H1 (cell line): ENCODE data around the gene FLNA. TPM values are rescaled to one million over a fixed set of nuclear protein-coding genes. Genes with fewer than 3 reads are reported as not detected.

Experiments
- CTCF ChIA-PET: fragments of 300-600 bp; sonication (Branson Sonifier 250); formaldehyde crosslinking; loops from one replicate; lab custom pipeline; 2021; ENCODE audit not compliant: partially characterized antibody; lab: Charles Lee
- POLR2A ChIA-PET: fragments of 300-600 bp; sonication (Branson Sonifier 250); formaldehyde crosslinking; loops from one replicate; lab custom pipeline; 2021; ENCODE audit warnings: inconsistent platforms; ENCODE audit not compliant: partially characterized antibody; lab: Charles Lee
- DNase-seq, 2 experiments: peaks; one replicate each; pipeline versions ENCODE4 v3.0.0 to v3.0.0-alpha.2; 2010 to 2022; ENCODE audit warnings: low spot score in 2 of 2, low read depth in 1 of 2, mixed read lengths in 1 of 2
- FAIRE-seq: peaks from 2 replicates; lab custom pipeline; 2011; peaks lifted over from hg19 to GRCh38; lab: Jason Lieb, UNC
- H2AFZ ChIP-seq: 2 replicates; pipeline ENCODE4 v1.8.1; 2012; ENCODE audit warnings: low read length, inconsistent platforms
- H2AK5ac ChIP-seq: 2 replicates; pipeline ENCODE4 v1.6.1; 2013; ENCODE audit warnings: low read depth, low read length
- H2BK120ac ChIP-seq: replicated peaks from 2 replicates; pipeline ENCODE3; 2013; ENCODE audit warnings: low read depth, low read length, inconsistent platforms
- H2BK12ac ChIP-seq: 2 replicates; pipeline ENCODE4 v1.6.1; 2013; ENCODE audit warnings: low read depth, low read length
- H2BK15ac ChIP-seq: 2 replicates; pipeline ENCODE4 v1.6.1; 2013; ENCODE audit warnings: low read length
- H2BK20ac ChIP-seq: 2 replicates; pipeline ENCODE4 v1.6.1; 2013; ENCODE audit warnings: low read length
- H2BK5ac ChIP-seq: 2 replicates; pipeline ENCODE4 v1.6.1; 2013; ENCODE audit warnings: low read depth, low read length
- H3K14ac ChIP-seq: 2 replicates; pipeline ENCODE4 v1.6.1; 2013; ENCODE audit warnings: inconsistent platforms; ENCODE audit not compliant: insufficient read length
- H3K18ac ChIP-seq: 2 replicates; pipeline ENCODE4 v1.6.1; 2013; ENCODE audit warnings: low read length; ENCODE audit errors: extremely low read depth
- H3K23ac ChIP-seq: 2 replicates; pipeline ENCODE4 v1.6.1; 2013; ENCODE audit warnings: inconsistent platforms; ENCODE audit not compliant: insufficient read length
- H3K23me2 ChIP-seq: 2 replicates; pipeline ENCODE4 v1.6.1; 2013; ENCODE audit warnings: low read depth, low read length
- H3K27ac ChIP-seq: 2 replicates; pipeline ENCODE4 v1.6.1; 2011; ENCODE audit warnings: low read depth, low read length, inconsistent platforms
- H3K27me3 ChIP-seq, 4 experiments: replicated peaks in 1 of 4; 1 replicate in 1 of 4; 2 replicates in 3 of 4; pipeline versions ENCODE4 v1.6.1 to v1.8.1; 2011 to 2013; ENCODE audit warnings: low read length in 3 of 4, mild to moderate bottlenecking in 3 of 4, inconsistent platforms in 2 of 4, mixed read lengths in 2 of 4, moderate library complexity in 1 of 4; ENCODE audit not compliant: control insufficient read depth in 3 of 4, insufficient read depth in 3 of 4; ENCODE audit errors: extremely low read depth in 1 of 4
- H3K36me3 ChIP-seq, 4 experiments: 2 replicates each; pipeline versions ENCODE4 v1.6.1 to v1.8.1; 2011 to 2013; ENCODE audit warnings: mild to moderate bottlenecking in 4 of 4, low read length in 3 of 4, moderate library complexity in 2 of 4, control low read depth in 1 of 4, inconsistent platforms in 1 of 4; ENCODE audit not compliant: insufficient read depth in 4 of 4, control insufficient read depth in 2 of 4
- H3K4ac ChIP-seq: replicated peaks from 2 replicates; pipeline ENCODE3; 2013; ENCODE audit warnings: low read length, low read depth, mixed read lengths, inconsistent platforms; ENCODE audit not compliant: insufficient read length
- H3K4me1 ChIP-seq, 4 experiments: replicated peaks in 1 of 4; 1 replicate in 1 of 4; 2 replicates in 3 of 4; pipeline versions ENCODE4 v1.6.1 to v1.8.1; 2011 to 2013; ENCODE audit warnings: low read length in 3 of 4, inconsistent platforms in 2 of 4, mixed read lengths in 1 of 4; ENCODE audit not compliant: insufficient read depth in 4 of 4, control insufficient read depth in 3 of 4
- H3K4me2 ChIP-seq, 2 experiments: 2 replicates each; pipeline versions ENCODE4 v1.6.1 to v1.8.1; 2011 to 2013; ENCODE audit warnings: low read depth in 2 of 2, low read length in 2 of 2, control low read depth in 1 of 2, inconsistent platforms in 1 of 2, mild to moderate bottlenecking in 1 of 2; ENCODE audit not compliant: insufficient read depth in 1 of 2
- H3K4me3 ChIP-seq, 4 experiments: fragments of 200-600, 300-600 bp in 1 of 4; sonication (generic), shearing (Covaris generic), sonication (Bioruptor Twin) in 1 of 4; 2 replicates each; pipeline versions ENCODE4 v1.5.1 to v1.8.1; 2011 to 2016; ENCODE audit warnings: low read length in 4 of 4, low read depth in 3 of 4, control low read depth in 2 of 4, inconsistent platforms in 2 of 4, mild to moderate bottlenecking in 2 of 4, mixed read lengths in 1 of 4, moderate library complexity in 1 of 4; ENCODE audit not compliant: insufficient read depth in 2 of 4; ENCODE audit errors: extremely low read depth in 1 of 4
- H3K56ac ChIP-seq: replicated peaks from 2 replicates; pipeline ENCODE3; 2013; ENCODE audit warnings: low read depth, mild to moderate bottlenecking, mixed read lengths, low read length, inconsistent platforms; ENCODE audit not compliant: insufficient read length
- H3K79me1 ChIP-seq: 2 replicates; pipeline ENCODE4 v1.6.1; 2013; ENCODE audit warnings: low read depth, low read length, control low read depth
- H3K79me2 ChIP-seq, 2 experiments: 2 replicates each; pipeline versions ENCODE4 v1.6.1 to v1.8.1; 2012 to 2013; ENCODE audit warnings: low read length in 2 of 2, mild to moderate bottlenecking in 2 of 2, inconsistent platforms in 1 of 2; ENCODE audit not compliant: insufficient read depth in 2 of 2, control insufficient read depth in 1 of 2
- H3K9ac ChIP-seq, 4 experiments: replicated peaks in 1 of 4; 1 replicate in 1 of 4; 2 replicates in 3 of 4; pipeline versions ENCODE4 v1.6.1 to v1.8.1; 2011 to 2013; ENCODE audit warnings: low read depth in 3 of 4, low read length in 3 of 4, control low read depth in 2 of 4, mild to moderate bottlenecking in 2 of 4, moderate library complexity in 2 of 4, inconsistent platforms in 1 of 4; ENCODE audit errors: extremely low read depth in 1 of 4
- H3K9me3 ChIP-seq, 2 experiments: 2 replicates each; pipeline versions ENCODE4 v1.6.1 to v1.8.1; 2012 to 2013; ENCODE audit warnings: mild to moderate bottlenecking in 2 of 2, moderate library complexity in 2 of 2, control low read depth in 1 of 2, inconsistent platforms in 1 of 2, low read depth in 1 of 2, low read length in 1 of 2, mixed read lengths in 1 of 2; ENCODE audit not compliant: insufficient read depth in 2 of 2
- H4K20me1 ChIP-seq, 2 experiments: replicated peaks in 1 of 2; 2 replicates each; pipeline versions ENCODE3 to v1.8.1; 2011 to 2013; ENCODE audit warnings: inconsistent platforms in 2 of 2, low read length in 2 of 2, mild to moderate bottlenecking in 1 of 2; ENCODE audit not compliant: insufficient read depth in 2 of 2, control insufficient read depth in 1 of 2
- H4K5ac ChIP-seq: 2 replicates; pipeline ENCODE4 v1.6.1; 2013; ENCODE audit warnings: low read length, low read depth, mixed read lengths, inconsistent platforms; ENCODE audit not compliant: insufficient read length
- H4K8ac ChIP-seq: 2 replicates; pipeline ENCODE4 v1.8.0; 2013; ENCODE audit warnings: mild to moderate bottlenecking, moderate library complexity, low read length, inconsistent platforms; ENCODE audit not compliant: insufficient read depth; ENCODE audit errors: extremely low read depth
- H4K91ac ChIP-seq: replicated peaks from 2 replicates; pipeline ENCODE3; 2013; ENCODE audit warnings: low read length, mixed read lengths, inconsistent platforms; ENCODE audit not compliant: insufficient read length
- CREB1 ChIP-seq: IDR thresholded peaks from 2 replicates; pipeline ENCODE4 v1.6.1; 2012; ENCODE audit warnings: inconsistent platforms
- EP300 ChIP-seq, 2 experiments: IDR thresholded peaks; 1 replicate in 1 of 2; 2 replicates in 1 of 2; pipeline ENCODE4 v1.6.1; 2011 to 2012; ENCODE audit warnings: low read depth in 2 of 2, low read length in 2 of 2, mild to moderate bottlenecking in 2 of 2, borderline replicate concordance in 1 of 2, inconsistent platforms in 1 of 2, moderate library complexity in 1 of 2
- GABPA ChIP-seq: IDR thresholded peaks from 2 replicates; pipeline ENCODE4 v1.6.1; 2011; ENCODE audit warnings: mild to moderate bottlenecking, low read length, moderate library complexity, borderline replicate concordance; ENCODE audit not compliant: insufficient read depth
- GTF2F1 ChIP-seq: IDR thresholded peaks from 2 replicates; pipeline ENCODE4 v1.6.1; 2012; ENCODE audit warnings: low read depth, low read length, improper control_type of control experiment, borderline replicate concordance
- JUN ChIP-seq: IDR thresholded peaks from 2 replicates; pipeline ENCODE4 v1.6.1; 2011; ENCODE audit warnings: low read depth, mild to moderate bottlenecking, improper control_type of control experiment, low read length
- JUND ChIP-seq: IDR thresholded peaks from 2 replicates; pipeline ENCODE4 v1.6.1; 2011; ENCODE audit warnings: mild to moderate bottlenecking, improper control_type of control experiment, low read length
- MAX ChIP-seq: IDR thresholded peaks from 2 replicates; pipeline ENCODE4 v1.6.1; 2012; ENCODE audit warnings: inconsistent platforms
- NRF1 ChIP-seq: IDR thresholded peaks from 2 replicates; pipeline ENCODE4 v1.6.1; 2011; ENCODE audit warnings: mild to moderate bottlenecking, low read depth, low read length, improper control_type of control experiment
- PHF8 ChIP-seq: fragments of 200-600 bp; sonication (generic); conservative IDR thresholded peaks from 2 replicates; pipeline ENCODE4 v1.7.1; 2012; ENCODE audit warnings: low read depth, mild to moderate bottlenecking, inconsistent platforms, low read length, moderate library complexity
- POU5F1 ChIP-seq: IDR thresholded peaks from 2 replicates; pipeline ENCODE4 v1.6.1; 2011; ENCODE audit warnings: low read depth, mild to moderate bottlenecking, low read length, moderate library complexity
- SAP30 ChIP-seq: fragments of 300-600 bp; sonication (generic); IDR thresholded peaks from 2 replicates; pipeline ENCODE4 v1.7.1; 2012; ENCODE audit warnings: low read length, moderate library complexity, mild to moderate bottlenecking, inconsistent platforms; ENCODE audit not compliant: insufficient read depth, insufficient replicate concordance
- TCF12 ChIP-seq: IDR thresholded peaks from 2 replicates; pipeline ENCODE4 v1.6.1; 2011; ENCODE audit warnings: low read depth, mild to moderate bottlenecking, low read length
- WGBS, 2 experiments: shearing (Covaris generic) in 1 of 2; methylation state at CpG; one replicate each; pipeline versions ENCODE4 v1.1.6 to v1.1.7; 2013 to 2015; ENCODE audit warnings: low lambda C conversion rate in 2 of 2, mixed read lengths in 2 of 2, inconsistent platforms in 1 of 2, low coverage in 1 of 2, missing lambda C conversion rate in 1 of 2; ENCODE audit not compliant: insufficient replicate concordance in 2 of 2, insufficient coverage in 1 of 2, insufficient read length in 1 of 2; ENCODE audit errors: extremely low coverage in 1 of 2, missing lambda C conversion rate in 1 of 2; 5-methylcytosine and 5-hydroxymethylcytosine counted together
- polyA plus RNA-seq, 7 experiments: library from polyadenylated mRNA; depleted of rRNA in 3 of 7; stranded (reverse) in 5 of 7; unstranded in 2 of 7; fragments of >200 nt in 5 of 7; fragments of 200-250 nt in 2 of 7; gene quantifications; 1 replicate in 5 of 7; 2 replicates in 1 of 7; 4 replicates in 1 of 7; pipeline versions ENCODE4 v1.2.1 to v1.2.3, GENCODE V29; 2011 to 2013; ENCODE audit warnings: missing spikeins in 2 of 7, mixed read lengths in 2 of 7
- total RNA-seq: library from RNA; stranded (reverse); fragmentation: NEBNext Ultra II Directional; extraction: Animal tissue kit (Norgen Biotek cat#: 25700); gene quantifications from 2 replicates; pipeline ENCODE4 v1.2.1, GENCODE V29; 2021

The FLNA gene
- total and polyA plus RNA-seq, 2 of the 8 experiments (the other 6 are each of a cell fraction or from before 2014, with no cell fraction given): 315 to 925 TPM

DNA sequence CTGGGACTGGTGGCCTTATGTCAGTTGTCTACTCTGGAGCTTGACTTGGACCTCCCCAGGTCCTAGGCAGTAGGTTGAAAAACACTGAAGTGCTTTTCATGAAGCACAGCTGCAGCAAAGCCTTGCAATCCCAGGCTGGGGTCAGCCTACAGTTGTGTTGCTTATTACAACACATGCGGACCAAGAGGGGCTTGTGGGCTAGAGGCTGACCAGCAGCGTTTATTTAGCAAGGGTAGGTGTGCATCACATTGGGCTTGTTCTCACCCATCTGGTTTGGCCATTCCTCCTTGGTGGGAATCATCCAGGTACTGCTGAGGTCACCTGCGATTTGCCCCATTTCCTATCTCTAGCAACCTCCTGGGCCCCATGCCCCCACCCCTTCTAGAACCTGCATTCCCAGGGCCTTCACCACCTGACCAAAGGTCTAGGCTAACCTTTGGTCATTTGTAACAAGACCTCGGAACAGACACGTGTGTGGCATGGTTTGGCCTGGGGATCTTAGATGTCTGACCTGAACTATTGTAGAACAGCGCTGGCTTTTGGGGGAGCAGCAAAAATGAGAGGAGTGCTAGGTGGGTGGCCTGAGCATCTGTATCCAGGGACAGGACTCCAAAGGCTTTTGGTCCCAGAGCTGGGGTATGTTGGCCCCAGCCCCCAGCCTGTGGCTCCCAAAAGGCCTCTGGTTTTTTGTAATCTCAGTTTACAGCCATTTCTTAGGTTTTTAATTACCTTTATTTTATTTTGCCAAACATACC is 26.8 kb upstream of the FLNA start:
- ChIA-PET CTCF (no interaction called here), POLR2A (interaction anchor here (0.5 to 8.4 kb wide), 25 partner anchors 8 to 361 kb away, joined by 3 to 124 read pairs (median 4); partner anchors contain the start of genes ATP6AP1, DNASE1L1, EMD and FLNA)
- H3K79me2 ChIP-seq: peaks cover 0 to 15% of the 10 kb centered on the region in 2 experiments; a peak in 2 of 4 replicates
- no peak overlapping the region for H2BK15ac ChIP-seq
- H3K27me3 ChIP-seq: no peaks in the 10 kb centered on the region
- H2AK5ac ChIP-seq: no peak overlapping the region
- H3K18ac ChIP-seq: no peak overlapping the region
- no peaks in the 10 kb centered on the region for H3K79me1 ChIP-seq
- FAIRE-seq (no peak), DNase-seq (no peak)
- H3K9ac ChIP-seq: no peak overlapping the region
- H3K4me3 ChIP-seq: no peak overlapping the region
- H4K8ac ChIP-seq: no peak overlapping the region
- no peak overlapping the region for H3K4ac ChIP-seq
- peaks cover 6% of the 10 kb centered on the region; the same call in 1 of the 2 replicates for H3K23me2 ChIP-seq
- H3K4me2 ChIP-seq: no peak overlapping the region
- H2BK20ac ChIP-seq: no peak overlapping the region
- H3K27ac ChIP-seq: no peak overlapping the region
- no peaks in the 10 kb centered on the region for H3K9me3 ChIP-seq
- WGBS, 2 experiments: 63% methylated on average over 6 of the region's 6 CpGs; no CpG with 5 or more reads in 1 of the 2 experiments
- no peak overlapping the region for H2BK12ac ChIP-seq
- H4K5ac ChIP-seq: no peak overlapping the region
- H2BK5ac ChIP-seq: no peak overlapping the region
- no peak overlapping the region for H2BK120ac ChIP-seq
- H3K23ac ChIP-seq: no peak overlapping the region
- no peak overlapping the region for H3K56ac ChIP-seq
- H3K4me1 ChIP-seq: peaks cover 0 to 6% (median 0%) of the 10 kb centered on the region in 4 experiments; a peak in 2 of 7 replicates
- no peak overlapping the region for H3K14ac ChIP-seq
- H4K91ac ChIP-seq: no peak overlapping the region
- peaks cover 13 to 25% (median 19%) of the 10 kb centered on the region in 4 experiments for H3K36me3 ChIP-seq
- peaks cover 3 to 4% of the 10 kb centered on the region in 2 experiments for H4K20me1 ChIP-seq
- no peak overlapping the region for H2AFZ ChIP-seq
- TF ChIP-seq TCF12 (no peak), GTF2F1 (no peak), CREB1 (no peak), EP300 (IDR thresholded peaks at IDR 0.05; ENCODE audit: borderline replicate concordance in 1 of 2, low read depth in 2 of 2, low read length in 2 of 2) (no peak), JUN (no peak), NRF1 (no peak), JUND (no peak), PHF8 (no peak), GABPA (no peak), POU5F1 (no peak), SAP30 (no peak), MAX (peak; percentile 32; the same call in 1 of the 2 replicates)
